Hematopoietic multipotent progenitor cell treated with erythropoietin and hydrocortisone succinate and interleukin-3 and kit ligand, for 8 days (in vitro differentiated cells): Measurements from ENCODE around the gene PLPPR5.
"Not testable (repeated sequence)": the region's sequence is repeated elsewhere in the genome, so short reads cannot be mapped to it uniquely, and the experiment has no call there.

ENCODE experiments used
- DNase-seq: peaks from one replicate; pipeline ENCODE4 v3.0.0-alpha.2; 2015

Gene PLPPR5

GRCh38 chr1:98908980-98909379, 95.7 kb downstream of the PLPPR5 start:
- no peak for DNase-seq

- no peak for DNase-seq
Observed at GRCh38 chr1:98906809-98907208, 97.9 kb downstream of the PLPPR5 start.

GRCh38 chr1:98906361-98906760, 98.3 kb downstream of the PLPPR5 start:
- DNase-seq = no peak

- no peak for DNase-seq
Observed at GRCh38 chr1:98904684-98905083, 100.0 kb downstream of the PLPPR5 start.

GRCh38 chr1:98903726-98904125, 100.9 kb downstream of the PLPPR5 start:
- no peak for DNase-seq

GRCh38 chr1:98903261-98903660, 101.4 kb downstream of the PLPPR5 start:
- DNase-seq = no peak

GRCh38 chr1:98898940-98899339, 105.7 kb downstream of the PLPPR5 start:
- DNase-seq = no peak

- no peak for DNase-seq
Observed at GRCh38 chr1:98897479-98897878, 107.2 kb downstream of the PLPPR5 start.

- DNase-seq = no peak
Observed at GRCh38 chr1:98896711-98897445, 107.8 kb downstream of the PLPPR5 start.

GRCh38 chr1:98893371-98893770, 111.3 kb downstream of the PLPPR5 start:
- DNase-seq = no peak

GRCh38 chr1:98888869-98889268, 115.8 kb downstream of the PLPPR5 start:
- DNase-seq = no peak

- DNase-seq = no peak
Observed at GRCh38 chr1:98887507-98887906, 117.2 kb downstream of the PLPPR5 start.

- no peak for DNase-seq
Observed at GRCh38 chr1:98884864-98885263, 119.8 kb downstream of the PLPPR5 start.

- DNase-seq = no peak
Observed at GRCh38 chr1:98881901-98882300, 122.8 kb downstream of the PLPPR5 start.

- DNase-seq = not testable (repeated sequence)
Observed at GRCh38 chr1:98881234-98881633, 123.4 kb downstream of the PLPPR5 start.

GRCh38 chr1:98874828-98875227, 129.8 kb downstream of the PLPPR5 start:
- no peak for DNase-seq

- peak; percentile 36 for DNase-seq
Observed at GRCh38 chr1:98870959-98871903, 133.4 kb downstream of the PLPPR5 start.

GRCh38 chr1:98865796-98866195, 138.9 kb downstream of the PLPPR5 start:
- no peak for DNase-seq

- no peak for DNase-seq
Observed at GRCh38 chr1:98860329-98860728, 144.3 kb downstream of the PLPPR5 start.

GRCh38 chr1:98854137-98854536, 150.5 kb downstream of the PLPPR5 start:
- no peak for DNase-seq

GRCh38 chr1:98849969-98850636, 154.6 kb downstream of the PLPPR5 start:
- DNase-seq = no peak

GRCh38 chr1:98842241-98842640, 162.4 kb downstream of the PLPPR5 start:
- DNase-seq = no peak
